Testis (tissue), 2 donors: ENCODE measurements around the gene RNF220.

ENCODE experiments used
- CTCF ChIP-seq, 3 experiments: fragments of 450-650 bp in 2 of 3; fragments of 200-600 bp in 1 of 3; sonication (generic) in 1 of 3; IDR thresholded peaks; one replicate each; pipeline ENCODE4 v1.5.1; 2016 to 2019; ENCODE audit warnings: antibody characterized with exemption in 3 of 3, mild to moderate bottlenecking in 2 of 3, moderate library complexity in 1 of 3
- POLR2A ChIP-seq: fragments of 450-650 bp; IDR thresholded peaks from one replicate; pipeline ENCODE4 v1.6.1; 2017; ENCODE audit warnings: antibody characterized with exemption, mild to moderate bottlenecking, moderate library complexity

DNA sequence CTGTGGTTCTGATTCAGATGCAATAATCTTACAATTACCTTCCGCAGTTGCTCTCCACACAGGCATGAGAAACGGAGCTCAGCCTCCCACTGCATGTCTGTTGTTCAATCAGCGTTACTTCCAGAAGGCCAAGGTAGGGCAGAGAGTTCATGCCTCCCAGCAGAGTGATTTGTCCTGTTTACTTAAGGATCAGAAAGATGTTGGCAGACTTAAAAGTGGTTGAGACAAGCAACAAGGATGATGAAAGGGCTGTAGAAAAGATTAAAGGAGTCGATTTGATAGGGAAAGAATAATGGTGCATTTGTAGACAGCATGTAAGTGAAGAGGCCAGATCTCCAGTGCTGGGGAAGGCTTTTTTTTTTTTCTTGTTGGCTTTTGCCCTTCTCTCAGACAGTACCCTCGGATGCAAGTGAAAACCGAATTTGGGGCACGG, 296.1 kb downstream of the RNF220 start:
- TF ChIP-seq POLR2A (no peak), CTCF (IDR thresholded peaks at IDR 0.05) (no peak)
